A673 (cell line): Measurements from ENCODE around the gene KCNAB2.

Experiments used
- EZH2 ChIP-seq: fragments of 200-600 bp; sonication (generic); IDR thresholded peaks from 2 replicates; pipeline ENCODE4 v1.6.1; 2017; ENCODE audit warnings: borderline replicate concordance, low read depth, mild to moderate bottlenecking, mixed read lengths, antibody characterized with exemption, low read length; ENCODE audit not compliant: poor library complexity, severe bottlenecking
- TF ChIP-seq, protein P1 (sequence below): fragments of 300-800, 200-600 bp; sonication (generic); conservative IDR thresholded peaks from 2 replicates; pipeline ENCODE4 v1.5.1; 2017; ENCODE audit warnings: low read depth, mild to moderate bottlenecking, antibody characterized with exemption, low read length, moderate library complexity, mixed read lengths

DNA sequence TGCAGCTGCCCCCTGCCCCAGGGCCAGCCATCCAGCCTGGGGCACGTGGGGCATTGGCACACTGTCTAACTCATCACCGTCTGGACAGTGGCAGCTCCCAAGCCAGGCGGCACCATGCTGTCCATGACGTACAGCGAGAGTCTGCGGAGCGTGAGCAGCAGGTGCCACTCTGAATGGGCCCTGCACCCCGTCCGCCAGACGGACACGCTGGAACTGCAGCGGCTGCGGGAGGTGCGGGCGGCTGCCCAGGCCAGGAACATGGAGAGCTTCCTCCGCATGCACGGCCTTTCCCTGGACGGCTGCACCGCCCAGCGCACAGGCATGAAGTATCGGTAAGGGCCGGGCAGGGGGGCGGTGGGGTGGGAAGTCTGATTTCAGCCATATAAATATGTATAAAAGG is 5.7 kb downstream of the KCNAB2 start:
- TF ChIP-seq, protein P1, sequence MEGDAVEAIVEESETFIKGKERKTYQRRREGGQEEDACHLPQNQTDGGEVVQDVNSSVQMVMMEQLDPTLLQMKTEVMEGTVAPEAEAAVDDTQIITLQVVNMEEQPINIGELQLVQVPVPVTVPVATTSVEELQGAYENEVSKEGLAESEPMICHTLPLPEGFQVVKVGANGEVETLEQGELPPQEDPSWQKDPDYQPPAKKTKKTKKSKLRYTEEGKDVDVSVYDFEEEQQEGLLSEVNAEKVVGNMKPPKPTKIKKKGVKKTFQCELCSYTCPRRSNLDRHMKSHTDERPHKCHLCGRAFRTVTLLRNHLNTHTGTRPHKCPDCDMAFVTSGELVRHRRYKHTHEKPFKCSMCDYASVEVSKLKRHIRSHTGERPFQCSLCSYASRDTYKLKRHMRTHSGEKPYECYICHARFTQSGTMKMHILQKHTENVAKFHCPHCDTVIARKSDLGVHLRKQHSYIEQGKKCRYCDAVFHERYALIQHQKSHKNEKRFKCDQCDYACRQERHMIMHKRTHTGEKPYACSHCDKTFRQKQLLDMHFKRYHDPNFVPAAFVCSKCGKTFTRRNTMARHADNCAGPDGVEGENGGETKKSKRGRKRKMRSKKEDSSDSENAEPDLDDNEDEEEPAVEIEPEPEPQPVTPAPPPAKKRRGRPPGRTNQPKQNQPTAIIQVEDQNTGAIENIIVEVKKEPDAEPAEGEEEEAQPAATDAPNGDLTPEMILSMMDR = no peak
- no peak for TF ChIP-seq EZH2
